ENCODE measurements around the gene LRPPRC.

Gene LRPPRC

DNA sequence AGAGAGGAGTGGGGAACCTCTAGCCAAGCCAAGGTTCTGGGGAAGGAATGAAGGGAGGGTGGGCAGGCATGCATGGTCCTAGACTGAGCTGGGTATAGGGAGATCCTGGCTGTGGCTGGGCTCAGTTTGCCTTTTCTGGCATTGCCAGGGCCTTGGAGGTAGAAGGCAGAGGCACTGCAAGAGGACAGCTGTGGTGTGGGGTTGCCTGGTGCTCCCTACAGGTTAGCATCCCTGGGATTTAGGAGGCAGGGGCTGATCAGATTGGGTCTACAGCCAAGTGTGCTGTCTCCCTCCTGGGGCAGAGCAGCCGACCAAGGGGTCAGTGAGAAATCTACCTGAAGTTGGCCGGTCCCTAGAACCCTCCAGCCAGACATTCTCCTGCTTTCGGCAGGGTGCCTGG, 141.1 kb downstream of the LRPPRC start:
- no peak for DNase-seq (ENCODE audit: low read depth)

DNA sequence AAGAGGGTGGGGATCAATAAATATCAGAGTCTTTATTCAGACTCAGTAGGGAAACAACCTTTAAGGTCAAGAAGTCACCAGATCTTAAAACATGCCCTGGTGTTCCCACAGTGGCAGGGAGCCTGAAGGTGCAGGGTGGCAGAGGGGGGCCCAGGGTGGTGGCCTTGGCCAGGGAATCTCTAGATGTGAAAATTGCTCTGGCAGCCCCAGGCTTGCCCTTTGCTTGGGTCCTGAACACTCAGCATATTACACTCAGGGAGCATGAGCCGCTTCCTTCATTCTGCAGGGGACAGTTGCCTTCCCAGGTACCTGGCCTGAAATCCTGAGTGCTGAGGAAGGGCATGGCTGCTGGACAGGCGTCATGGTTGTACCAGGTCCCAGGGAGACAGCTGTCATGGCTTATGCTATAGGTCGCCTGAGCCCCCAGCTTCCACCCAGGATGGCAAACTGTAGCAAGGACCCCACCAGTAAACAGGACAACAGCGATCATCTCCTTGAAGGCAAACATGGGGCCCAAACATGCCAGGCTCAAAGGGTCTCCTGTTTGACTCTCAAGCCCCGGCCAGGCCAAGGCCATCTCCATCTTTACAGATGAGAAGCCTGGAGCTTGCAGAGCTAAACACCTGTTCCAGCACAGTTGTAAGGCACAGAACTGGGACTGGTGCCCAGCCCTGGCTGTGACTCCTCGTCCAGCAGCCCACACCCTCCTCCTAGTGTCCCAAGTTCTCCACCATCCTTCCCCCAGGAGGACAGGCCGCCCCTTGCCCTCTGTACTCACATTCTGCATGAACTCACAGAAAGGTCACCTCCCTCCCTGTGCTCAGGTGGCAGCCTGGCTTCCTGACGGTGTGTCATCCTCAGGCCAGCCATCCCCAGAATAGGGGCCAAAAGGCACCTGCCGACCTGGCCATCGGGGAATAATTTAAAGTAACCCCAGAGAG, 142.4 kb downstream of the LRPPRC start:
- DNase-seq (ENCODE audit: low read depth) = no peak

DNA sequence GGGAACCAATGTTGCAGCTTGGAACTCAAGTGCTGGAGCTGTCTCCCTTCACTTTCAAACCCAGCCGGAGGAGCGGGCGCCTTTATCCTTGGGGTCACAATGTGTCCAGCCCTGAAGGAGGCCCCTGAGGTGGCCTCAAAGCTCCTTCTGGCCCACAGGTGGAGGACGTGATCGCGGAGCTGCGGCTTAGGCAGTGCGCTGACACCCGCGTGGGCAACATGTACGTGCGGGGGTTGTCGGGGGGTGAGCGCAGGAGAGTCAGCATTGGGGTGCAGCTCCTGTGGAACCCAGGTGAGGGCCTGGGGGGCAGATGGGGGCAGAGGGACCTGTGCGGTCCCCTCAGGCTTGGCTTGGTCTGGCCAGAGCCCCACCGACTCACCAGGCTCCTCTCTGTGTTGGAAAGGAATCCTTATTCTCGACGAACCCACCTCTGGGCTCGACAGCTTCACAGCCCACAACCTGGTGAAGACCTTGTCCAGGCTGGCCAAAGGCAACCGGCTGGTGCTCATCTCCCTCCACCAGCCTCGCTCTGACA, 143.5 kb downstream of the LRPPRC start:
- no peak for DNase-seq (ENCODE audit: low read depth)

DNA sequence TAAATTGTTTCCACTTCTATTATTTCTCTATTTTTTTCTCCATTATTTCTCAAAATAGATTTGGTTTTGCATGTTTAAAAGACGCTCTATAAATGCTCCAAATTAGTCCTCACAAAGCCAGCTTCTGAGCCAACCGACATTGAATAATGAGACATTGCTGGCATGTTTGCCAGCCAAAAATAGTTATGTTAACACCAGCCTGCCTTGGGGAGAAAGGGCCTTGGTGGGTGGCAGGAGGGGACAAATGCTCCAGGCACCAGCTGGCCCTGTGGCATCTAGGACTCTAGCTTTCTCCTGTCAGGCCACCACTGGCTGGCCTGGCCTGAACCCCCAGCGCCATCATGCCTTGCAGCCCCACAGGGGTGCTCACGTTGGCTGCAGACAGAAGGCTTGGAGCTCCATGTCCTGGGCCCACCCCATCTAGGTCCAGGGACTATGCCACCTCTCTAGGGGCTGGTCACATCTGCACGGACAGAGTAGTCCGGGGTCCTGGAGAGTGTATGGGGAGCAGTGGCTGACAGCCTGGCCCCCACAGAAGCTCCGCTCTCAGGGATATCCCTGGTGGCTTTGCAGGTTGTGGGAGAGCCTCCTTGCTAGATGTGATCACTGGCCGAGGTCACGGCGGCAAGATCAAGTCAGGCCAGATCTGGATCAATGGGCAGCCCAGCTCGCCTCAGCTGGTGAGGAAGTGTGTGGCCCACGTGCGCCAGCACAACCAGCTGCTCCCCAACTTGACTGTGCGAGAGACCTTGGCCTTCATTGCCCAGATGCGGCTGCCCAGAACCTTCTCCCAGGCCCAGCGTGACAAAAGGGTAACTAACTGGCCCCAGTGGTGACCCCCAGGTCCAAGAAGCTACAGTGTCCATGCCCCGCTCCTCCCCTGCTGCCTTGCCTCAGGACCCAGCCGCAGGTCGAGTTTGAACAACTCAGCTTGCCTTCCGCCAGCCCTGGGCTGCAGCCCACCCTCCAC, 144.5 kb downstream of the LRPPRC start:
- no peak for DNase-seq (ENCODE audit: low read depth)

GRCh38 chr2:43848214-43848613, 147.6 kb downstream of the LRPPRC start:
- peak; percentile 11 for DNase-seq (ENCODE audit: low read depth)

GRCh38 chr2:43846140-43846793, 149.5 kb downstream of the LRPPRC start:
- DNase-seq (ENCODE audit: low read depth) = no peak

GRCh38 chr2:43845181-43845580, 150.6 kb downstream of the LRPPRC start:
- no peak for DNase-seq (ENCODE audit: low read depth)

DNA sequence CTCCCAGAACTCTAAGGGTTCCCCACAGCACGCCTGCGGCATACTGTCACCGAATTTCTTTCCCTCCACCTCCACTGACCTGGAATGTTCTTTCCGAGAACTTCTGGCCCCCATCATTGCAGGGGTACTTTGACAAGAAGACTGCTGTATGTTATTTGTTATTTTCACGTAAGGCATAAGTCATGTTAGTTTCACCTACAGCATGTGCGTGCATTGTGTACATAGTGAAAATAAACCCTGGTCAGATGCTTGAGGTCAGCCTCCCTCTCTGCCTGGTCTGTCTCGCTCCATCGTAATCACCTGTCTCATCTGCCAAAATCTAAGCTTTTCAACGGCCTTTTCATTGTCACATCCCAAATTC, 152.9 kb downstream of the LRPPRC start:
- no peak for DNase-seq (ENCODE audit: low read depth)

DNA sequence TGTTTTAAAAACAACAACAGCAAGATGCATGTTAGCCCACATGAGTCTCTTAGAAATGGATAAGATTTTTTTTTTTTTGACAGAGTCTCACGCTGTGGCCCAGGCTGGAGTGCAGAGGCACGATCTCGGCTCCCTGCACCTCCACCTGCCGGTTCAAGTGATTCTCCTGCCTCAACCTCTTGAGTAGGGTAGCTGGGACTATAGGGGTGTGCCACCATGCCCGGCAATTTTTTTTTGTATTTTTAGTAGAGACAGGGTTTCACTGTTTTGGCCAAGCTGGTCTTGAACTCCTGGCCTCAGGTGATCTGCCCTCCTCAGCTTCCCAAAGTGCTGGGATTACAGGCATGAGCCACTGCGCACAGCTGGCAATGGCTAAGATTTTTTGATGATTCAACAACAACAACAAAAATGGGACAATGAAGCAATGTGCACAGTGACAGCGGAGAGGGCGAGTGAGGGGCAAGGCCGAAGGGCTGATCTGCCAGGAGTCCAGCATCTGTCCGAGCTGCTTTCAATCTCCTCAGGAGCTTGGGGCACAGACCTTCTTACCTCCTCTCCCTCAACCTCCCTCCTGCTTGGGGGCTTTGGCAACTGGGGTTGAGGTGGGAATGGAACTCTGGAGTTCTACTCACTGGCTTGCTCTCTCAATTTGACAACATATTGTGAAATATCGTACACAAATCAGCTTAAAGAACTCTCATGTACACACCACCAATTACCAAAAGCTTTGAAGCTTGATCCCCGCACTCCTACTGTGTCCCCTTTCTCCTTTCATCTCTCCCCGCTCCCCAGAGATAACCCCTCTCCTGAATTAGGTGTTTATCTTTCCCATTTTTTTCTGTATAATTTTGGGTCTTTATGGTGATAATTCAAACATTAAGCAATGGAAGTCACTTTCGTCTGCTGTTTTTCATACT, 153.6 kb downstream of the LRPPRC start:
- no peak for DNase-seq (ENCODE audit: low read depth)

GRCh38 chr2:43840965-43841364, 154.8 kb downstream of the LRPPRC start:
- peak; percentile 34 for DNase-seq (ENCODE audit: low read depth)

- DNase-seq (ENCODE audit: low read depth) = no peak
Observed at GRCh38 chr2:43839776-43840564, 155.8 kb downstream of the LRPPRC start.

- DNase-seq (ENCODE audit: low read depth) = no peak
Observed at GRCh38 chr2:43838560-43839267, 157.1 kb downstream of the LRPPRC start, which contains the start of the genes ABCG5 and ABCG8. Gene ABCG5, minus strand, starts transcription at chr2:43838839. Its CDS starts 160 bp downstream, at chr2:43838679. Gene ABCG8, plus strand, starts transcription at chr2:43838971. Its CDS starts 83 bp downstream, at chr2:43839054.

- no peak for DNase-seq (ENCODE audit: low read depth)
Observed at GRCh38 chr2:43837831-43838559, 157.8 kb downstream of the LRPPRC start.

DNA sequence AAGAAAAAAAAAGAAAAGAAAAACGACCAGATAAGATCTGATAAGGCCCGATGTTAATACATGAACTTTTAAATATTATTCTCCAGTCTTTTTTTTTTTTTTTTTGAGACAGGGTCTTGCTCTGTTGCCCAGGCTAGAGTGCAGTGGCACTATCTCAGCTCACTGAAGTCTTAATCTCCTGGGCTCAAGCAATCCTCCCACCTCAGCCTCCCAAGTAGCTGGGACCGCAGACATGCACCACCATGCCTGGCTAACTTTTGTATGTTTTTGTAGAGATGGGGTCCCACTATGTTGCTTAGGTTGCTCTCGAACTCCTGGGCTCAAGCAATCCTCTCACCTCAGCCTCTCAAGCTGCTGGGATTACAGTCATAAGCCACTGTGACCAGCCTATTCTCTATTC, 158.8 kb downstream of the LRPPRC start:
- no peak for DNase-seq (ENCODE audit: low read depth)

All from ELR (cell line).